ENCODE results near the gene OGDH.

OGDH gene

DNA sequence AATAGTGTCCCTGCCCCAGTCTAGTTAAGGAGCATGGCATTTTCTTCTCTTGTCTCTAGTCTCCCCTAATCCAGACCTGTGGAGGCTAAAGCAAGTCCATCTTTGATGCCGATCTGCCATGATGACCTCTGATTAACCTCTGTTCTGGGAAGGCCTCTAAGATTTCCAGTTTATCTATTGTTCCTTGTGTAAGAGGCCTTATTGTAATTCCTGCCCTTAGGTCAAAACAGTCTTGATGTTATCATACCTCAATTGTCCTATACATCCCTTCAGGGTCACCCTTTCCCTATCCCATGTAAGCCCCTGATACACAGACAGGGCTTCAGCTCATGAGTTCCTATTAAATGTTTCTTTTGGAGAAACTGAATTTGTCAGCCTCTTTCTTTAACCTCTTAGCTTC, 137.3 kb downstream of the OGDH start:
- no peak for DNase-seq

DNA sequence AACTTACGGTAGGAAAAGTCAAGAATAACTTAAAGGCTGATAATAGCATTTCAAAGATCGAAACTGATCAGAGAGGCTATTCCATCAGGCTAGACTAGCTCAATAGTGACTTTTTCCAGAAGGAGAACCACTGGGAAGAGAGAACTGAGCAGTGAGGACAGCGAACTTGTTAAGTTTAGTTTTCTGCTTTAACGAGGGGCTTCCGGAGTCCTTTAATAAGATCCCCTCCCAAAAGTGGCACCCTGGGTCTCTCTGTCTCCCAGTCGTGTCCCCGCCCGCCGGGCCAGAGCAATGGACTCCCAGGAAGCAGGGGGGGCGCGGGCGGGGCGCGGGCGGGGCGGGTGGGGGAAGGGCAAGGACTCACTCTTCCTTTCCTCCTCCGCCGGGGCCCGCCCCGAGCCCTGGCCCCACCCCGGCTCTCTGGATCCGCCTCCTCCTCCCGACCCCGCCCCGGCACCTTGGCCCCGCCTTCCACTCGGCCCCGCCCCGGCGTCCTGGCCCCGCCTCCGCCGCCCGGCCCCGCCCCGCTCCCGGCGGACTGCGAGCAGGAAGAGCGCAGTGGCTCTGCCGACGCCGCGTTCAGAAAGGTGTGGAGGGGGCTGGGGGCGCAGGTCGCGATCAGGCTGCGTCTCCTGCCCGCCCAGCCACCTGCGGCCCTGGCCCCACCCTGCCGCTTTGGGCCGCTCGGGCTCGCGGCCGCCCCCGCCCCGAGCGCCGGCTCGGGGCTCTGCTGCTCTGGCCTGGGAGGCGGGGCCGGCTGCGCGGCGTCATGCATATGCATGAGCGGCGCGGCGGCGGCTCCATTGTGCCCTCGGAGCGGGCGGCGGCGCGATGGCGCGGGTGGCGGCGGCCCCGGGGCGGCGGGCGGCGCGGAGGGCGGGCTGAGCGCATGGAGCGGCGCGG, 141.9 kb downstream of the OGDH start, which contains the start of gene ZMIZ2:
Gene ZMIZ2, plus strand, starts transcription at position 803 of the 903 bp plus-strand sequence. CDS start 7,403 bp downstream, outside the sequence.
- DNase-seq = peak; percentile 80

DNA sequence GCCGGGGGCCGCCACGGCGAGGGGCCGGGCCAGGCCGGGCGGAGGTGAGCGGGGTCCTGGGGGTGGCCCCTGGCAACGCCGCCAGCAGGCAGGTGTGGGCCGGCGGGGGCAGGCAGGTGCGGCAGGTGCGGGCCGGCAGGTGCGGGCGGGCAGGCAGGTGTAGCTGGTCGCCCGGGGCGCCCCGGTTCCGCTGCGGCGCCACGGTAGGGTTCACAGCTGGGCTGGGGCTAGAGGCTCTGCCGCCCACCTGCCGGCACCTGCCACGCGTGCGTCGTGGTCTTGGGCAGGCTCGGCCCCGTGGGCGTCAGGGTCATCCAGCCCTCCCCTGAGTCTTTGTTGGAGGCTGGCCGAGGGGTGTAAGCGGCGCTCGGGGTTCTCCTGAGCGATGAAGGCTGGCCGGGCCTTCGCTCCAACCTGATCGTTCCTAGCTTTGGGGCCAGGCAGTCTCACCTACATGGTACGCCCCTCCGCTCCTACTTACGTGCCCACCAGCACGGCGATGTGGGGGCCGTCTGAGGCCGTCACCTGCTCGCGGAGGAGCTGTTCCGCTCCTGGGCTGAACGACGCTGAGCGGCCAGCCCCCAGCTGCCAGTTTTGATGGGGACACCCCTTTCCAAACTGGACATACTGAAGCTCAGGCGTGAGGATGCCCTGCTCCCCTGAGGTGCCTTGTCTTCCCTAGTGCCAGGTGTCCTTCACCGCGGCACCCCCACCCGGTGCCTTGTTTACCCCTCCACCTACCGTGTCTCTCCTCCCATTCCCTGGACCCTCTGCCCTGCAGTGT, 142.7 kb downstream of the OGDH start:
- no peak for DNase-seq

DNA sequence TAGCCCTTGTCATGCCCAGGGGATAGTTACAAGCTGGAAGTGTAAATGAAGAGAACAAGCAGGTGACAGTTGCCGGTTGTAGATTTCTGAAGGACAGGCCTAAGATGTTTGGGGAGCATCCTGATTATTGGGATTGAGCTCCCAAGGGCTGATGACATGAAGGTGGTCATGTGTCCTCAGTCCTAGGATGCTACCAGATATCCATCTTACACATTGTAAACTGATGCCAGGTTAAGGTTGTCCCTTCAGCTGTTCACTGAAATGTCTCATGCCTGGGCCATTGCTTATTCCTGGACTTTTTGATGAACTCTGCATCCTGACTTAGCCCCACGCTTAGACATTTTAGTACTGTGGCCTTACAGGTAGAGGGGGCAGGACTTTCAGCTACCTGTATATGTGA, 143.6 kb downstream of the OGDH start:
- no peak for DNase-seq

DNA sequence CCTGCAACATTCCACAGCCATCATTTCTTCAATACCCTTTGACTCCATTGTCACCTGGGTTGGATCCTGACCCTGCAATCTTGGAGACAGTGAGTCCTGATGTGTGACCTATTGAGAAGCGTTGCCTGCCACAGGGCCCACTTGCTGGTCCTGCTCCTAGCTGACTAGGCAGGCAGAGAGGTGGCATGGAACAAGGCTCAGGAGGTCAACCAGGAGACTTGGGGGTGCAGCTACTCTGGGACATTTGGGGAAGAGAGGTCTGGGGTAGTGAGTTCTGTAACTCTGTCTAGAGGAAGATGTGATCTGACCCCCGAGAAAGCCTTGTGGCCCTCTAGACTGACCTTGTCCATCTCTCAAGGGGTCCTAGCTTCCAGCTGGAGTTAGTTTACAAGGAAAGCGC, 144.0 kb downstream of the OGDH start:
- no peak for DNase-seq

DNA sequence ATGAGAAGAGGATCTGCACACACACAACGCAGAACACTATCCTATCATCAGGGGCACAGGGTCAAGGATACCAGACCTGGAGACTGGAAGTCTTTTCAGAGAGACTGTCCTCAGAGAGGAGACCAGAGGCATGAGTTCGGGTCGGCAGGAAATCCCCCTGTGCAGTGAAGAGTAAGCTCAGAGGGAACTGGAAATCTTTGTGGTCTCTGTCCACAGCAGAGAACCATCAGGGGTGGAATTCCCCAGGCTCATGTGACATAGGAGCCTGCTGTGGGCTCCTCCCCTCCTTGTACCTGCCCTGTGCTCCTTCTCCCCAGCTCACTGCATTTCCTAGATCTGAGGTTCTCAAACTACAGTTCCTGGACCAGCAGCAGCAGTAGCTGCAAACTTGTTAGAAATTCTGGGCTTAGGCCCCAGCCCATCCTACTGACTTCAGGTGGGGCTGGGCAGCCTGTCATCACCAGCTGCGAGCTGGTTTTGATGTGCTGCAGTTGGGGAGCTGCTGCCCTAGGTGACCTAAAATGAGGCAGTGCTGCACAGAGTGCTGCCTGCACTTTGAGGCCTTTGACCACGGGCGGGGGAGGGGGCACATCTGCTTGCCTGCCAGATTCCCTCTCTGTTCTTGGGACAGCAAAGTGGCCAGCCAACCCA, 144.6 kb downstream of the OGDH start:
- no peak for DNase-seq

DNA sequence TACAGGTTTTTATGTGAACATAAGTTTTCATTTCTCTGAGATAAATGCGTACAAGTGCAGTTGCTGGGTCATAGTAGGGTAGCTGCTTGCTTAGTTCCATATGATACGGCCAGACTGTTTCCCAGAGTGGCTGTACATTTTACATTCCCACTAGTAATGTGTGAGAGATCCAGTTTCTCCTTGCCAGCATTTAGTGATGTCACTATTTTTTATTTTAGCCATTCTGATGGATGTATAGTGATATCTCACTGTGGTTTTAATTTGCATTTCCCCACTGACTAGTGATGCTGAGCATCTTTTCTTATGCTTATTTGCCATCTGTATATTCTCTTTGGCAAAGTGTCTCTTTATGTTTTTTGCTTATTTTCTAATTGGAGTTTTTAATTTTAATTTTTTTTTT, 146.4 kb downstream of the OGDH start:
- DNase-seq = no peak

DNA sequence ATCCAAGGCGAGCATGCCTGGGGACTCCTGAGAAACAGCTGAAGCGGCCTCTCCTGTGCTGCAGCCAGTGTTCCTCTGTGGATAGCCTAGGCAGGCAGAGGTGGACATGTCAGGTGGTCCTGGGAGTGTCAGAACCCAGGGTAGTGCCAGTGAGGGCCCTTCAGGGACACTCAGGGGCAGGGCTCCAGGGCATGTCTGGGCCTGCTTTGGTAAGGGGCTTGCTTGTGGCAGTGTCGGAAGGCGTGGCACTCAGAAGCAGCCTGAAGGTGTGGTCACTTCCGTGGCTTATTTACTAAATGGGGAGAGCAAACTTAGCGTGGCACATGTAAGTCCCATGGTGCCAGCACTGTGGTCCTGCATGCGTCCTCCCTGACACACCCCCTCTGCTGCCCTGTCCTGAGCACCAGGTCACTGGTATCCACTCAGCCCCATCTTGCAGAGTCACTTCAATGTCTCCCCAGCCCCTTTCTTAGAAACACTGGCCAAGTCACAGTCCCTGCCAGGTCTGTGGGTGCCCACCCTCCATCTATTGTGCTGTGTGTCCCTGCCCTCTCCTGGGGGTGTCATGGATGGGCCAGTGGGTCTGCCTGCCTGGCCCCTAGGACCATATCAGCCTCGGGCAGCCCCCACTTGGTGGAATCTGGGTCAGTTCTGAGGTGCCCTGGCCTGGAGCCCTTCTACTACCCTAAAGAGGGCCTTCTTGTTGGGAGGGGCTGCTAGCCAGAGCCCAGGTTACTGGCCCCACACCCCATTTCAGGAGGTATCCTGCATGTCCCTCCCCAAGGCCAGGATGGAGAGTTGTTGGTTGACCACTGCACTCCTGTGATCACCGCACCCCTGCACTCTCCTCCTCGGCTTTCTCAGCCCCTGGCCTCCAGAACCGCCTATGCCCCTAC, 148.6 kb downstream of the OGDH start:
- DNase-seq = no peak

DNA sequence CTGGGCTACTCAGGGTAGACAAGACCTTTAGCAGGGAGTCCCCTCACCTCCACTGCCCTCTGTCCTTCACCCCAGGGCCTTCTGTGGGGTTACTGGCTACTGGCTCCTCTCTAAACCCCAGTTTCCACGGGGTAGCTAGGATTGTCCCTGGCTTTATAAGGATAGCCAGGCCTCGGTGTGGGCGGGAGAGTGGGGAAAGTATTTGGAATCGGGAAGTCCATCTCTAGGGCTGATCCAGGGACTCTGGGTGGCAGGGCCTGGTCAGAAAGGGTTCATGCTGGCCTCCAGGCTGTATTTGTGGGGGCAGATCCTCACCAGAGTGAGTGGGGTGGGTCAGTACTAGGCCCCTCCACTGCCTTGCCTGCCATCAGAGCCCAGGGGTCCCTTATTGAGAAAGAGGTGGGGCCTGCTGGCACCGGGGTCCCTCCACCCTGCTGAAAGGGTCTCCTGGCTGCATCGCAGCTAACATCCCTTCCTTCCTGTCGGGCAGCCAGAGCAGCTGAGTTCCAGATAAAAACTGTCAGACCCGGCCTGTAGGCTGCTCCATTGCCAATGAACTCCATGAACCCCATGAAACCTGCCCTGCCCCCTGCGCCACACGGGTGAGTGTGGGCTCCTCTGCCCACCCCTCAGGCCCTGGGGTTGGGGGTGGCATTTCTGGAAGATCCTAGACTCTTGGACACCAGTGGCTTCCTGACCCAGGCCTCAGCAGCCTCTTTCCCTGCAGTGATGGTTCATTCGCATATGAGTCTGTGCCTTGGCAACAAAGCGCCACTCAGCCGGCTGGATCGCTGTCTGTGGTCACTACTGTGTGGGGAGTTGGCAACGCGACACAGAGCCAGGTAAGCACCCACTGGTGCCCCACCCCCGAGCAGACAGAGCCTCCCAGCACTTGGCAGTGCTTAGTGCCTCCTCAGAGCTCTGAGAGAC, 149.5 kb downstream of the OGDH start:
- DNase-seq = no peak

DNA sequence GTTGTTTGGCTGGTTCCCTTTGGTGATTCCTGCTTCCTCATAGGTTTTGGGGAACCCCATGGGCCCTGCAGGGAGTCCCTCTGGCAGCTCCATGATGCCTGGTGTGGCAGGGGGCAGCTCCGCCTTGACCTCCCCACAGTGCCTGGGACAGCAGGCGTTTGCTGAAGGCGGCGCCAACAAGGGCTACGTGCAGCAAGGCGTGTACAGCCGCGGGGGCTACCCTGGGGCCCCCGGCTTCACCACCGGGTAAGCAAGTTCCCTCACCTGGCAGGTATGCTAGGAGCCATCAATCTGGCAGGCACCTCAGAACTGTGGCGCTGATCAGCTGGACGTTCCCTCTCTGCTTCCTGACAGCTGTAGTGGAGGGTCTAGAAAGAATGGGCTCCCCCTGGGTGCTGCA, 150.5 kb downstream of the OGDH start:
- DNase-seq = no peak

DNA sequence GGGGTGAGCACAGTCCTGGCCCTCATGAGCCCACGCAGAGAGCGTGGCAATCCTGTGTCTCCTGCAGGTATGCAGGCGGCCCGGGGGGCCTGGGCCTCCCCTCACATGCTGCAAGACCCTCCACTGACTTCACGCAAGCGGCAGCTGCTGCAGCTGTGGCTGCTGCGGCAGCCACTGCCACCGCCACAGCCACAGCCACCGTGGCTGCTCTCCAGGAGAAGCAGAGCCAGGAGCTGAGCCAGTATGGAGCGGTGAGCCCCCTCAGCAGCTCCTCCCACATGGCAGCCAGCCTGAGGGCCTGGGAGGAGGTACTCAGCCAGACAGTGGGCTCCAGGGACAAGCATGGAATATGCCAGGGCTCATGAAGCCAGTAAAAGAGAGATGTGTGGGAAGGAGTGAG, 150.9 kb downstream of the OGDH start:
- no peak for DNase-seq

DNA sequence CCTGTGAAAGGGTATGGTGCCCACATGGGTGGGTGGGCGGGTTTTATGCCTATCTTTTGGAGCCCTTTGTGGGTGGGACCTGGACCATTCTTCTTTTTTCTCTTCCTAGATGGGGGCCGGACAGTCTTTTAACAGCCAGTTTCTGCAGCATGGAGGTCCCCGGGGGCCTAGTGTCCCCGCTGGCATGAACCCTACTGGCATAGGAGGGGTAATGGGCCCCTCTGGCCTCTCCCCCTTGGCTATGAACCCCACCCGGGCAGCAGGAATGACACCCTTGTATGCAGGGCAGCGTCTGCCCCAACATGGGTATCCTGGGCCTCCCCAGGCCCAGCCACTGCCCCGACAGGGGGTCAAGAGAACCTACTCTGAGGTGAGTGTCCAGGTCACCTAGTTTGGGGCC, 151.3 kb downstream of the OGDH start:
- no peak for DNase-seq
